VCaP (cell line): ENCODE results near the gene BCAR3.
"Not testable (repeated sequence)": the region's sequence is repeated elsewhere in the genome, so short reads cannot be mapped to it uniquely, and the experiment has no call there.

Experiments used
- H3K27ac ChIP-seq: fragments of 450-650 bp; 2 replicates; pipeline ENCODE4 v1.5.1; 2017
- CTCF ChIP-seq: fragments of 450-650 bp; conservative IDR thresholded peaks from 2 replicates; pipeline ENCODE4 v1.5.1; 2017; ENCODE audit warnings: mild to moderate bottlenecking, moderate library complexity

BCAR3 gene

GRCh38 chr1:93663208-93663614 lies 18.4 kb downstream of the BCAR3 start:
- H3K27ac ChIP-seq = no peak overlapping the region
- no peak for TF ChIP-seq CTCF

GRCh38 chr1:93662481-93663207 lies 19.0 kb downstream of the BCAR3 start:
- TF ChIP-seq CTCF = no peak
- no peak overlapping the region for H3K27ac ChIP-seq

- H3K27ac ChIP-seq = no peak overlapping the region
- TF ChIP-seq CTCF = no peak
These were observed 19.7 kb downstream of the BCAR3 start for GRCh38 chr1:93661829-93662474.

- H3K27ac ChIP-seq = not testable (repeated sequence)
These were observed 20.3 kb downstream of the BCAR3 start for GRCh38 chr1:93661341-93661740.

GRCh38 chr1:93659822-93660503 lies 21.7 kb downstream of the BCAR3 start:
- no peak overlapping the region for H3K27ac ChIP-seq
- TF ChIP-seq CTCF = no peak

GRCh38 chr1:93658188-93658587 lies 23.4 kb downstream of the BCAR3 start:
- no peak overlapping the region for H3K27ac ChIP-seq
- no peak for TF ChIP-seq CTCF

- no peak for TF ChIP-seq CTCF
- no peak overlapping the region for H3K27ac ChIP-seq
These were observed 25.1 kb downstream of the BCAR3 start for GRCh38 chr1:93656491-93656890.
